Peyer's patch (tissue), 4 donors: ENCODE measurements around the gene SLC38A5. TPM values are rescaled to one million over a fixed set of nuclear protein-coding genes. Genes with fewer than 3 reads are reported as not detected.

ENCODE experiments used
- DNase-seq, 3 donors: peaks; one replicate each; pipeline ENCODE4 v3.0.0-alpha.2; 2017 to 2019
- H3K27ac ChIP-seq, 4 donors: fragments of 200-600 bp; sonication (generic); one replicate each; pipeline ENCODE4 v1.5.1; 2016 to 2019
- H3K27me3 ChIP-seq, 2 donors: fragments of 200-600 bp; sonication (generic); one replicate each; pipeline ENCODE4 v1.5.1; 2019
- H3K36me3 ChIP-seq, 3 donors: fragments of 200-600 bp; sonication (generic); one replicate each; pipeline ENCODE4 v1.5.1; 2016 to 2019
- H3K4me1 ChIP-seq, 4 donors: fragments of 200-600 bp; sonication (generic); one replicate each; pipeline ENCODE4 v1.5.1; 2016 to 2019
- H3K4me3 ChIP-seq, 4 donors: fragments of 200-600 bp; sonication (generic); 1 replicate in 3 of 4; 2 replicates in 1 of 4; pipeline ENCODE4 v1.5.1; 2016 to 2019; ENCODE audit warnings: mild to moderate bottlenecking in 1 of 4
- H3K9me3 ChIP-seq, 4 donors: fragments of 200-600 bp; sonication (generic); one replicate each; pipeline ENCODE4 v1.5.1; 2016 to 2019; ENCODE audit warnings: mild to moderate bottlenecking in 1 of 4
- POLR2A ChIP-seq, 2 donors: fragments of 450-650 bp; IDR thresholded peaks; one replicate each; pipeline ENCODE4 v1.5.1; 2017; ENCODE audit warnings: antibody characterized with exemption in 2 of 2, mild to moderate bottlenecking in 2 of 2, moderate library complexity in 2 of 2
- total RNA-seq, 4 donors: library from RNA; depleted of rRNA; stranded (reverse); fragments of >200 nt; gene quantifications; one replicate each; pipeline ENCODE4 v1.1.0, GENCODE V29; 2016
- TF ChIP-seq, protein P1 (sequence below), 6 experiments: fragments of 450-650 bp in 4 of 6; fragments of 200-600 bp in 2 of 6; sonication (generic) in 1 of 6; IDR thresholded peaks; one replicate each; pipeline ENCODE4 v1.5.1; 2017 to 2019; ENCODE audit warnings: antibody characterized with exemption in 6 of 6, mild to moderate bottlenecking in 3 of 6, moderate library complexity in 1 of 6

The SLC38A5 gene
- total RNA-seq, 4 donors from 2014 or later: 9.1 to 26.4 (median 10.9) TPM

DNA sequence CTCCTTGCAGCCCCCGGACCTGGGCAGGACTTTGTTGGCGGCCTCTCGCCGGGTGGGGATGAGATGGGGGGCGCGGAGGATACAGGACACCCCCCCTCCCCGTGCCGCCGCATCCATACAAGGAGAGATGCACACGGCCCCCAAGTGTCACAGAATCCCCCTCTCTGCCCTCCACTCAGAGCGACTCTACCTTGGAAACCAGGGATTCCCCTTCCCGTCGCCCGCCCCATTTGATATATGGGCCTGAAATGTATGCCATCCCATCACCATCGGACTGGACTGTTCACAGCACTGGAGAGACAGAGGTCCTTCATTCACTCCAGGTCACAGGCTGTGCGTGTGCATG lies 39.2 kb upstream of the SLC38A5 start:
- TF ChIP-seq, protein P1, sequence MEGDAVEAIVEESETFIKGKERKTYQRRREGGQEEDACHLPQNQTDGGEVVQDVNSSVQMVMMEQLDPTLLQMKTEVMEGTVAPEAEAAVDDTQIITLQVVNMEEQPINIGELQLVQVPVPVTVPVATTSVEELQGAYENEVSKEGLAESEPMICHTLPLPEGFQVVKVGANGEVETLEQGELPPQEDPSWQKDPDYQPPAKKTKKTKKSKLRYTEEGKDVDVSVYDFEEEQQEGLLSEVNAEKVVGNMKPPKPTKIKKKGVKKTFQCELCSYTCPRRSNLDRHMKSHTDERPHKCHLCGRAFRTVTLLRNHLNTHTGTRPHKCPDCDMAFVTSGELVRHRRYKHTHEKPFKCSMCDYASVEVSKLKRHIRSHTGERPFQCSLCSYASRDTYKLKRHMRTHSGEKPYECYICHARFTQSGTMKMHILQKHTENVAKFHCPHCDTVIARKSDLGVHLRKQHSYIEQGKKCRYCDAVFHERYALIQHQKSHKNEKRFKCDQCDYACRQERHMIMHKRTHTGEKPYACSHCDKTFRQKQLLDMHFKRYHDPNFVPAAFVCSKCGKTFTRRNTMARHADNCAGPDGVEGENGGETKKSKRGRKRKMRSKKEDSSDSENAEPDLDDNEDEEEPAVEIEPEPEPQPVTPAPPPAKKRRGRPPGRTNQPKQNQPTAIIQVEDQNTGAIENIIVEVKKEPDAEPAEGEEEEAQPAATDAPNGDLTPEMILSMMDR (IDR thresholded peaks at IDR 0.05): no peak
- no peak for TF ChIP-seq POLR2A (IDR thresholded peaks at IDR 0.05)
- H3K27ac ChIP-seq: peak overlapping the region; percentile 72 to 78 (median 76)
- H3K4me1 ChIP-seq: peaks cover 0 to 5% (median 0%) of the 10 kb centered on the region in 4 donors
- DNase-seq: no peak
- peak overlapping the region; percentile 57 to 70 (median 64) for H3K4me3 ChIP-seq
- H3K9me3 ChIP-seq: no peaks in the 10 kb centered on the region
- no peaks in the 10 kb centered on the region for H3K27me3 ChIP-seq
- H3K36me3 ChIP-seq: no peaks in the 10 kb centered on the region

GRCh38 chrX:48508400-48509244 lies 38.6 kb upstream of the SLC38A5 start, which contains the start of gene PORCN:
TSS of gene PORCN (plus strand) at chrX:48508992. CDS start at chrX:48509821, 829 bp downstream.
- Histone ChIP-seq H3K4me1 (peaks cover 0 to 5% (median 0%) of the 10 kb centered on the region in 4 donors), H3K9me3 (no peaks in the 10 kb centered on the region), H3K27me3 (no peaks in the 10 kb centered on the region), H3K27ac (peak within 1 kb of the TSS; percentile 72 to 78 (median 76)), H3K4me3 (peak within 1 kb of the TSS; percentile 57 to 70 (median 64)), H3K36me3 (no peaks in the 10 kb centered on the region)
- DNase-seq: peak; percentile 80 to 92 (median 86)
- TF ChIP-seq, protein P1 (IDR thresholded peaks at IDR 0.05): no peak
- peak; percentile 31 to 36 for TF ChIP-seq POLR2A (IDR thresholded peaks at IDR 0.05)

GRCh38 chrX:48507246-48507645 lies 37.2 kb upstream of the SLC38A5 start:
- Histone ChIP-seq H3K27me3 (no peaks in the 10 kb centered on the region), H3K4me1 (peaks cover 0 to 5% (median 0%) of the 10 kb centered on the region in 4 donors), H3K9me3 (no peaks in the 10 kb centered on the region), H3K4me3 (no peak overlapping the region), H3K36me3 (no peaks in the 10 kb centered on the region), H3K27ac (no peak overlapping the region)
- TF ChIP-seq, protein P1 (IDR thresholded peaks at IDR 0.05): no peak
- TF ChIP-seq POLR2A (IDR thresholded peaks at IDR 0.05): no peak
- DNase-seq: no peak

GRCh38 chrX:48505481-48505880 lies 35.4 kb upstream of the SLC38A5 start:
- H3K36me3 ChIP-seq: no peaks in the 10 kb centered on the region
- DNase-seq: no peak
- no peaks in the 10 kb centered on the region for H3K9me3 ChIP-seq
- H3K4me3 ChIP-seq: no peak overlapping the region
- H3K4me1 ChIP-seq: peaks cover 0 to 5% (median 0%) of the 10 kb centered on the region in 4 donors
- H3K27me3 ChIP-seq: no peaks in the 10 kb centered on the region
- H3K27ac ChIP-seq: no peak overlapping the region
- TF ChIP-seq POLR2A (IDR thresholded peaks at IDR 0.05): no peak
- TF ChIP-seq, protein P1 (IDR thresholded peaks at IDR 0.05): no peak

DNA sequence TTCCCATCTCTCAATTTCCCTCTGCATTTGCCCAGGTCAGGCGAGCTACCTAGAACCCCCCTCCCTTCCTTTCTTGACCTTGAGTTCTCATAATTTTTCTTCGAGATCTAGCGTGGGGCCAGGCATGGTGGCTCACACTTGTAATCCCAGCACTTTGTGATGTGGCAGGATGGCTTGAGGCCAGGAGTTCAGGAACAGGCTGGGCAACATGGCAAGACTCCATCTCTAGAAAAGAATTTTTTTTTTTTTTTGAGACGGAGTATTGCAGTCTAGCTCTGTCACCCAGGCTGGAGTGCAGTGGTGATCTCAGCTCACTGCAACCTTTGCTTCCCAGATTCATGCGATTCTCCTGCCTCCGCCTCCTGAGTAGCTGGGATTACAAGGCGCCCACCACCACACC lies 34.2 kb upstream of the SLC38A5 start:
- Histone ChIP-seq H3K4me1 (no peaks in the 10 kb centered on the region), H3K27me3 (no peaks in the 10 kb centered on the region), H3K9me3 (no peaks in the 10 kb centered on the region), H3K36me3 (no peaks in the 10 kb centered on the region), H3K4me3 (no peak overlapping the region), H3K27ac (no peak overlapping the region)
- no peak for TF ChIP-seq POLR2A (IDR thresholded peaks at IDR 0.05)
- TF ChIP-seq, protein P1 (IDR thresholded peaks at IDR 0.05): no peak
- no peak for DNase-seq
